SU-DHL-6 (cell line): ENCODE results near the gene PXDN.

Experiments
- H2AFZ ChIP-seq: fragments of 200-600 bp; sonication (generic); 2 replicates; pipeline ENCODE4 v1.6.1; 2014; ENCODE audit warnings: low read depth, mild to moderate bottlenecking, moderate library complexity, mixed read lengths, antibody characterized with exemption, low read length; ENCODE audit not compliant: severe bottlenecking
- H3F3A ChIP-seq: fragments of 200-600 bp; shearing (Covaris generic); 2 replicates; pipeline ENCODE4 v1.6.0; 2016; ENCODE audit warnings: antibody characterized with exemption, mild to moderate bottlenecking; ENCODE audit not compliant: insufficient read depth
- H3K27ac ChIP-seq: fragments of 200-600 bp; sonication (generic); 2 replicates; pipeline ENCODE4 v1.5.1; 2016; ENCODE audit warnings: low read depth, mild to moderate bottlenecking, low read length, moderate library complexity, mixed read lengths
- H3K27me3 ChIP-seq: fragments of 200-600 bp; sonication (generic), shearing (Covaris generic); 2 replicates; pipeline ENCODE4 v1.6.0; 2014; ENCODE audit warnings: mild to moderate bottlenecking, low read length
- H3K36me3 ChIP-seq: fragments of 200-600 bp; sonication (generic); 2 replicates; pipeline ENCODE4 v1.6.1; 2014; ENCODE audit warnings: mild to moderate bottlenecking, low read length, mixed read lengths
- H3K4me2 ChIP-seq: fragments of 300-600, 200-600 bp; shearing (Covaris generic), sonication (generic); 2 replicates; pipeline ENCODE4 v1.6.0; 2014; ENCODE audit warnings: low read length, low read depth, mild to moderate bottlenecking; ENCODE audit not compliant: poor library complexity, severe bottlenecking
- H3K4me3 ChIP-seq: fragments of 200-600 bp; sonication (generic); 2 replicates; pipeline ENCODE4 v1.5.1; 2014; ENCODE audit warnings: antibody characterized with exemption, low read length, mild to moderate bottlenecking, mixed read lengths; ENCODE audit not compliant: insufficient read depth, poor library complexity, severe bottlenecking
- H3K79me2 ChIP-seq: fragments of 200-600 bp; sonication (generic); 2 replicates; pipeline ENCODE4 v1.6.1; 2014; ENCODE audit warnings: mild to moderate bottlenecking, low read length, moderate library complexity; ENCODE audit not compliant: insufficient read depth
- H3K9ac ChIP-seq: fragments of 200-600 bp; sonication (generic); 2 replicates; pipeline ENCODE4 v1.7.0; 2014; ENCODE audit warnings: mild to moderate bottlenecking, low read length
- H3K9me2 ChIP-seq: fragments of 200-600 bp; sonication (generic); replicated peaks from 2 replicates; pipeline ENCODE4 v1.6.1; 2014; ENCODE audit warnings: low read length; ENCODE audit not compliant: insufficient read depth
- H3K9me3 ChIP-seq: fragments of 200-600 bp; sonication (generic); 2 replicates; pipeline ENCODE4 v1.6.1; 2014; ENCODE audit warnings: low read length, mixed read lengths; ENCODE audit not compliant: insufficient read depth
- H4K20me1 ChIP-seq: fragments of 200-600 bp; sonication (generic); 2 replicates; pipeline ENCODE4 v1.6.1; 2014; ENCODE audit warnings: low read depth, mild to moderate bottlenecking, antibody characterized with exemption, low read length, moderate library complexity, mixed read lengths
- EZH2phosphoT487 ChIP-seq: fragments of 200-600 bp; sonication (generic), shearing (Covaris generic); conservative IDR thresholded peaks from 2 replicates; pipeline ENCODE4 v1.6.1; 2018; ENCODE audit warnings: mild to moderate bottlenecking, antibody characterized with exemption, low read length, moderate library complexity, mixed read lengths
- TF ChIP-seq, protein P1 (sequence below): fragments of 200-600 bp; sonication (generic); IDR thresholded peaks from one replicate; pipeline ENCODE4 v1.5.1; 2017; ENCODE audit warnings: antibody characterized with exemption, mild to moderate bottlenecking, low read length, moderate library complexity; ENCODE audit not compliant: insufficient read depth, poor library complexity, severe bottlenecking

The PXDN gene

DNA sequence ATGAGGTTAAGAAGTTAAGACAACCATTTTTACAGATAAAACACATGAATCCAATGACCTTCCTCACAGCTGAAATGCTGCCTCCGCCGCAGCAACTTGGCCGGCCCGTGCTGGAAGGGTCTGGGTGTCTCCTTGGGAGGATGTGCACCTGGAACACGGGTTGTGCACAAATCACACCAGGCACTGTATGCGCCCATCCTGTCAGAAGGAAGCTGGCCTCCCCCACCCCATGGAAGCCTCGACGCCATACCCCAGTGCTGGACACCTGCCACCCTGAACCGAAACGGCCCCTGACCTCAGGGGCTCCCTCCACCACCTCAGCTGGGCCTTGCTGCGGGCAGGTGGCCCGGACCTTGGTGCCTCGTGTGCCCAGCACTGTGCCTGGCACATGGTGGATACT is 111.8 kb downstream of the PXDN start:
- H3K79me2 ChIP-seq, result no peaks in the 10 kb centered on the region
- no peak for TF ChIP-seq EZH2phosphoT487
- TF ChIP-seq, protein P1, sequence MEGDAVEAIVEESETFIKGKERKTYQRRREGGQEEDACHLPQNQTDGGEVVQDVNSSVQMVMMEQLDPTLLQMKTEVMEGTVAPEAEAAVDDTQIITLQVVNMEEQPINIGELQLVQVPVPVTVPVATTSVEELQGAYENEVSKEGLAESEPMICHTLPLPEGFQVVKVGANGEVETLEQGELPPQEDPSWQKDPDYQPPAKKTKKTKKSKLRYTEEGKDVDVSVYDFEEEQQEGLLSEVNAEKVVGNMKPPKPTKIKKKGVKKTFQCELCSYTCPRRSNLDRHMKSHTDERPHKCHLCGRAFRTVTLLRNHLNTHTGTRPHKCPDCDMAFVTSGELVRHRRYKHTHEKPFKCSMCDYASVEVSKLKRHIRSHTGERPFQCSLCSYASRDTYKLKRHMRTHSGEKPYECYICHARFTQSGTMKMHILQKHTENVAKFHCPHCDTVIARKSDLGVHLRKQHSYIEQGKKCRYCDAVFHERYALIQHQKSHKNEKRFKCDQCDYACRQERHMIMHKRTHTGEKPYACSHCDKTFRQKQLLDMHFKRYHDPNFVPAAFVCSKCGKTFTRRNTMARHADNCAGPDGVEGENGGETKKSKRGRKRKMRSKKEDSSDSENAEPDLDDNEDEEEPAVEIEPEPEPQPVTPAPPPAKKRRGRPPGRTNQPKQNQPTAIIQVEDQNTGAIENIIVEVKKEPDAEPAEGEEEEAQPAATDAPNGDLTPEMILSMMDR, result no peak
- H3K9ac ChIP-seq, result no peak overlapping the region
- H3K27me3 ChIP-seq, result no peaks in the 10 kb centered on the region
- H3K36me3 ChIP-seq, result no peaks in the 10 kb centered on the region
- no peaks in the 10 kb centered on the region for H4K20me1 ChIP-seq
- H3K27ac ChIP-seq, result no peak overlapping the region
- no peaks in the 10 kb centered on the region for H3K9me3 ChIP-seq
- H3F3A ChIP-seq, result no peaks in the 10 kb centered on the region
- no peak overlapping the region for H3K4me3 ChIP-seq
- no peak overlapping the region for H3K4me2 ChIP-seq
- no peak overlapping the region for H2AFZ ChIP-seq
- H3K9me2 ChIP-seq, result no peaks in the 10 kb centered on the region

DNA sequence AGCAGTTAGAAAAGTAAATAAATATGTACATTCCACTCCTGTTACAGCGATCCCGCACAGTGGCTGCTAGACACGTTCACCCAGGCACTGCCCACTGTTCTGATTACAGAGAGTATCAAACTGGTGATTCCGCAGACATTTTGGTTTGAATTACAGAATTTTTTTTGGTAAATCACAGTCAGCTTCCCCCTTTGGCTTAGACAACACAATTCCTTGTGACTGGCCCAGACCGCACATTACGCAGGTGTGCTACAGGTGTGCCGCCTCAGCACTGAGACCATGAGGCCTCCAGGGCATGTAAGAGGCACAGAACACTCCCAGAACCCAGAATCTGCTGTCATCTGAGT is 112.3 kb downstream of the PXDN start:
- H3K4me2 ChIP-seq, result no peak overlapping the region
- no peak overlapping the region for H3K27ac ChIP-seq
- H3F3A ChIP-seq, result no peaks in the 10 kb centered on the region
- TF ChIP-seq EZH2phosphoT487, result no peak
- TF ChIP-seq, protein P1, result no peak
- no peaks in the 10 kb centered on the region for H3K9me3 ChIP-seq
- no peaks in the 10 kb centered on the region for H4K20me1 ChIP-seq
- H3K79me2 ChIP-seq, result no peaks in the 10 kb centered on the region
- H3K27me3 ChIP-seq, result no peaks in the 10 kb centered on the region
- H2AFZ ChIP-seq, result no peak overlapping the region
- no peak overlapping the region for H3K4me3 ChIP-seq
- no peaks in the 10 kb centered on the region for H3K36me3 ChIP-seq
- no peak overlapping the region for H3K9ac ChIP-seq
- H3K9me2 ChIP-seq, result no peaks in the 10 kb centered on the region

DNA sequence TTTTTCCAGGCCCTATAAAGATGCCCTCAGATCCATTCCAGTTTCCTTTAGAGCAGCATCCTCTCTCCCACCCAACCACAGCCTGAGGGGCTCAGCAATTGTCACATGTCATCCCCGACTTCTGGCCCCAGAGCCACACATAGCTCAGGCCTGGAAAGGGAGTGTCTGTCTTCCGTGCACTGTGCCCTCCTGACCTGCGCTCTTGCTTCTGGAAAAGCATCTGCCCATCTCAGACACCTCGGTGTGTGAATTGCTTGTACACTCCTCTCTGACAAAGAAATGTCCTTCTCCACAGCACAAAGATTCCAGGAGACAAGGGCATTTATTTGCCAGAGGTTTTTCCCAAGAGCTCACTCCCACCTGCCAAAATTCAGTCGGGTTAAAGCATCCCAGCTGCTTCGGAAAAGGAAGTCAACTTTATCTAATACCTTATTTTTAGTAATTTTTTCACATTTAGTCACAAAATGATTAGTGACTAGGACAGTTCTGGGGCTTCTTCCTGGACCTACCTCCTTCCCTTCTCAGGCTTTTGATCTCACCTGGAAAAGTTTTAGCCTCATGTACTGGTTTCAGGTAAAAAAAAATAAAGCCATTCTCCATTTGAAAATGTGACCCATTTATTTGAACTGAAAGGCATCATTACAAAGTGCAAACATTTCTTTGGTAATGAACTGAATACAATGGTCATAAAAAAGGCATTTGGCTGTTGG is 112.9 kb downstream of the PXDN start:
- no peaks in the 10 kb centered on the region for H3K79me2 ChIP-seq
- H3K27me3 ChIP-seq, result no peaks in the 10 kb centered on the region
- TF ChIP-seq, protein P1, result no peak
- no peak for TF ChIP-seq EZH2phosphoT487
- no peak overlapping the region for H2AFZ ChIP-seq
- H3F3A ChIP-seq, result no peaks in the 10 kb centered on the region
- no peaks in the 10 kb centered on the region for H4K20me1 ChIP-seq
- H3K27ac ChIP-seq, result no peak overlapping the region
- no peaks in the 10 kb centered on the region for H3K9me2 ChIP-seq
- H3K4me3 ChIP-seq, result no peak overlapping the region
- no peak overlapping the region for H3K9ac ChIP-seq
- no peak overlapping the region for H3K4me2 ChIP-seq
- H3K9me3 ChIP-seq, result no peaks in the 10 kb centered on the region
- no peaks in the 10 kb centered on the region for H3K36me3 ChIP-seq
